ENCODE data around the gene SAMD3. TPM values are rescaled to one million over a fixed set of nuclear protein-coding genes. Genes with fewer than 3 reads are reported as not detected.
"Not testable (repeated sequence)": the region's sequence is repeated elsewhere in the genome, so short reads cannot be mapped to it uniquely, and the experiment has no call there.

SAMD3 gene
- total RNA-seq, 2 donors from 2014 or later, result 2.0 TPM

DNA sequence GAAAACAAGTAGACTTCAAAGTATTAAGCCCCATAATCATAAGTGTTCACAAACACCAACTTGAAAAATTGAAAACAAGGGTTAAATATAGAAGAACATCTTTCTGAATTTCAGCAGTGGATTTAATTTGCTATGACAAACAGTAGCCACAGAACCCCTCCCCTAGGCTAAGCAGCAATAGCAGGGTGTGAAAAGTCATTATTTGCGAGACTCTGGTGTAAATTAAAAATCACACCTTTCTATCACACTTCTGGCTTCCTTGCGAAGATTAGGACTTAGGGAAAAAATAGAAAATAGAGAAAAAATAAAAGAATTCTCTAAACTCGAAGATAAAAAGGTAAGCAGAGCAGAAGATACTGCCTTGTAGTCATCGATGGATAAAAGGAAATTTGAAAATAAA is 6.1 kb downstream of the SAMD3 start:
- DNase-seq, result no peak
- intact Hi-C loops (cut with DNase I, micrococcal nuclease), result no loop called here
- no peak for ATAC-seq

DNA sequence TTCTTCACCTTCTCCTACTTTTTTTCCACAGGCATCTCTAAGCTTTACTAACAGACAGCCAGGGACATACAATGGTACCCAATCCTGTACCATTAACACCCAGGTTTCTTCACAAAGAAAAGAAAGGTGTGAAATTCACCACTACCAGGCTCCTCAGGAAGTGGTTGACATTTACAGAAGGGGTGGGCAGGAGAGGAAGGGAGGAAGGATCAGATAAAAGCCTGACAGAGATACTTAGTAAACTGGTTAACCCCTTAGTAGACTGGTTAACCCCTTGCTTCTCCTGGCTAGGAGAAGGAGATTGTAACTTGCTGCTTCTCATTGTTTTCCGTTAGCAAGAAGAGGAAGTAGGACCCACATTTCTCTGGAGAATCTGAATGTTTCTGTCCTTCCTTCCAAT is 7.2 kb downstream of the SAMD3 start:
- DNase-seq, result no peak
- no peak for ATAC-seq
- intact Hi-C loops (cut with DNase I, micrococcal nuclease), result no loop called here

DNA sequence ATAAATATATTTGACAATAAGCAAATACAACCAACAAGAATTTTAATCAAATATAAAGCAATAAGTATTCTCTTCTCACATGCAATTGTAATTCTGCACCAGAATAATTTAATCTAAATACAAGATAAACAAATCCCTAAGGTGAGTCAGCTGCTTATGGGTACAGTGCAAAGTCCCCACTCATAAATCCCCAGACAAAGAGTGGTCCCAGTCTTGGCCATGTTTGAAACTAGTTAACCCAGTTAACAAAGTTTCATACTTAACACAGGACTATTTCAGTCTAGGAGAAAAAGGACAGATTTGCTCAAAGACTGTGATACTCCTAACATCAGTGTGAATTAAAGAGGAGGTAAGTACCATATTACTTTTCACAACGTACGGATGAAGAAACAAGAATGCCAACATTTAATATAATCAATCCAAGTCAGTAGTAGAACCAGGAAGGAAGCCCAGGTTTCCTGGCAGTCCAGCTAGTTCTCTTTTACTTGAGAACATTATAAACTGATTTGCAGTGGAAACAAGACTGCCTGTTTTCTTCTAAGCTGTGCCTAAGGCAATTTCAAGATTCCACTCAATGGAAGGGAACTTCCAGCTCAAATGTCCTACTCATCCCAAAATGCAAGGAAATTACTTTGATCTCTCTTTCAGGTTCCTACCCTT is 10.4 kb downstream of the SAMD3 start:
- DNase-seq (no peak), ATAC-seq (peak; percentile 86)
- intact Hi-C loops (cut with DNase I, micrococcal nuclease), result no loop called here

DNA sequence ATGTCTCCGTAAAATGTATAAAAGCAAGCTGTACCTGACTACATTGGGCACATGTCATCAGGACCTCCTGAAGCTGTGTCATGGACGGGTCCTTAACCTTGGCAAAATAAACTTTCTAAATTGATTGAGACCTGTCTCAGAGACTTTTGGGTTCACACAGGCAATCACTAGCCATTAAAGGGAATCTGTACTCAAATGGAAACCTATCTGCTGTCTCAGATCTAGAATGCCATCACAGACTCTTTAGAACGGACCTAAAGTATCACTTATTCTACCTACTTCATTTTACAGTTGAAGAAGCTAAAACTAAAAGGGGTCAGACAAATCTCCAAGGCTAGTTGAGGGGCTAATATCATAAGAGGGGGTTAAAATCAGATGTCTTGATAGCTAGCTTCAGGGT is 11.1 kb downstream of the SAMD3 start:
- DNase-seq (no peak), ATAC-seq (no peak)
- intact Hi-C loops (cut with DNase I, micrococcal nuclease), result no loop called here

DNA sequence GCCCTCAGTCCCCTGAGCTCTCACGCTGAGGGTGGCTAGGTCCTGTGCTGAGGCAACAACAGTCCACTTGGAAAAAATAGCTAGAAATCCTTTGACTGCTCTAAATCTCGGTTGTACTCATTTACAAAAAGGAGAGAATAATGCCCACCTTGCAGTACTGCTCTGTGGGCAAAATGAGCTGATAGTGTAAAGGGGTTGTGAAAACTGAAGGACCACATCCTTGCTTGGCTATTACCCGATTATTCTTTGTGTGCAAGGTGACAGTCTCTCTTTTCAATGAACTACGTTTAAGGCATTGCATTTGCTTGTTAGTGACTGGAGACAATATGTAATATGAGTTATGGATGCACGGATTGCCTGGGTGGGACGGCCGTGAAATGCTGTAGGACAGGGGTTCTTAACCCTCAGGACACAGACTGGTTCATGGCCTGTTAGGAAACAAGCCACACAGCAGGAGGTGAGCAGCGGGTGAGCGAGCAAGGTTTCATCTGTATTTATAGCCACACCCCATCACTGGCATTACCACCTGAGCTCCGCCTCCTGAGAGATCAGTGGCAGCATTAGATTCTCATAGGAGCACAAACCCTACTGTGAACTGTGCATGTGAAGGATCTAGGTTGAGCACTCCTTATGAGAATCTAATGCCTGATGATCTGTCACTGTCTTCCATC is 14.6 kb downstream of the SAMD3 start:
- ATAC-seq, result no peak
- no peak for DNase-seq
- intact Hi-C loops (cut with DNase I, micrococcal nuclease), result no loop called here

DNA sequence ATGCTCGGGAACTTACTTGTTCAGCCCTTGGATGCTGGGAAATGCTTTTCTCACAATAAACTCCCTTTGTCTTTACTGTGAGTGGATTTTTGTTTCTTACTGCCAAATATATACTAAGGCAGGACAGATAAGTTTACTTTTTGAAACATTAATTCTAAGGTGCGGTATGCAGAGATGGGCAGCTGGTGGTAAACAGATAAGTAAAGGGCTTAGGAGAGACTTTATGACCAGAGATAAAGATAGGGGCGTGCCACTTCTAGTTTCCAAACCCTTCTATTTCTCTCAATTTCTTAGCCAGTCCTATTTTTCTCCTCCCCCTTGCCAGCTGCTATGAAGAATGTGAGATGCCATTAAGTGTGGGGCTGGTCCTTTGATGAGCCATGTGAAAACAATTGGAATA is 16.3 kb downstream of the SAMD3 start:
- DNase-seq (no peak), ATAC-seq (no peak)
- intact Hi-C loops (cut with DNase I, micrococcal nuclease), result no loop called here

DNA sequence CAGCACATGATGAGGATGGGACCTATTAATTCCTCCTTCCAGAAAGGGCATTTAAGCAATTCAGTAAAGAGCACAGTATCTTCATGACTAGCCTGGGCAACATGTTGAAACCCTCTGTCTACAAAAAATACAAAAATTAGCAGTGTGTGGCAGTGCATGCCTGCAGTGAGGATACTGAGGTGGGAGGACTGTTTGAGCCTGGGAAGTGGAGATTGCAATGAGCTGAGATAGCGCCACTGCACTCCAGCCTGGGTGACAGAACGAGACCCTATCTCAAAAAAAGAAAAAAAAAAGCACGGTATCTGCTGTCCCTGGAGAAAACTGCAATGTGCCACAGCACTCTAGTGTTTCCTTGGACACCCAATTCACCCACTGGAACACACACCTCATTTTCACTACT is 18.4 kb downstream of the SAMD3 start:
- intact Hi-C loops (cut with DNase I, micrococcal nuclease), result no loop called here
- ATAC-seq (no peak), DNase-seq (no peak)

DNA sequence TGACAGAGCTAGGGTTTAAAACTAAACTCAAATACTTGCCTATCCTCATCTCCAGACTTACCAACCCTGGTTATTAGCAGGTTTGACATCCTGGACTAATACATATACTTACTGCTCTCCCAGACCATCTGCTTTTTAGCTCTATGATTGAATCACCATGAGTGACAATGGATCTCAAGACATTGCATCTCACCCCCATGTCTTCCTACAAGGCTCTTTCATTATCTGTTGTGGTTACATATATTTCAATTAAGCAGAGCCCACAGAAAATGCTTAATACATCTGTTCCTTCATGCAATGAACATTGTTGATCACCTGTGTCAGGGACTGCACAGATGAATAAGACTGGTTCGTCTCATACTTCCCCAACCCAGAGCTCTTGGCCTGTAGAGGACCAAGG is 19.4 kb downstream of the SAMD3 start:
- DNase-seq (no peak), ATAC-seq (no peak)
- intact Hi-C loops (cut with DNase I, micrococcal nuclease), result no loop called here

DNA sequence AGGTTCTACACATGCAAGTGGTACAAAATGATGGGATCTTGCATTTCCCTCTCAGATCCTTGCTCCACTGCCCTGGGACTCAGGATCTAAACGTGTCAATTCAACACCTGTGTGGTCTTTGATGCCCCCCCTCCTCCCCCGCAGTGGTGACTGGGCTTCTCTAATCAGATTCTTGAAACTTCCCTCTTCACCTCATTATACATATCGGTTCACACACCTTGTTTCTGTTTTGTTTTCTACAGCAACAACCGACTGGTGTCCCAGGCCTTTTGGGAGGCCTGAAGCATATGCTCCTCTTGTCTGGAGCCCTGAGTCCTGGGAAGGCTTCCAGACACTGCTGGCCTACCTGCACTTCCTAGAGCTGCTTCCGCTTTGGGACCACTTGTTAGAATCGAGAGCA is 20.0 kb downstream of the SAMD3 start:
- intact Hi-C loops (cut with DNase I, micrococcal nuclease), result no loop called here
- DNase-seq (peak in 1 of 2 donors; percentile 10), ATAC-seq (no peak)

DNA sequence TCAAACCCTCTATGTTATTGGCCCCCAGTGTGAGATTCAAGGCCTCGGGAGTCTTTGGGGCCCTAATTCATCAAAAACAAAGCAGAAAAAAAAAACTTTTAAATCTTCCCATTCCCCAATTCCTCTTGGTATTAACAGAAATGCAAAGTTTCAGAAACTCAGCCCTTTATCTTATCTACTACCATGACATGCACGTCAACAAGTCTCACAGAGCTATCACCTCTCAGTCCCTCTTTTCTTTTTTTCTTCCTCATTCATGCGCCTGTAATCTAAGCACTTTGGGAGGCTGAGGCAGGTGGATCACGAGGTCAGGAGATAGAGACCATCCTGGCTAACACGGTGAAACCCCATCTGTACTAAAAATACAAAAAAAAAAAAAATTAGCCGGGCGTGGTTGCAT is 22.7 kb downstream of the SAMD3 start:
- intact Hi-C loops (cut with DNase I, micrococcal nuclease), result no loop called here
- ATAC-seq (no peak), DNase-seq (no peak)

DNA sequence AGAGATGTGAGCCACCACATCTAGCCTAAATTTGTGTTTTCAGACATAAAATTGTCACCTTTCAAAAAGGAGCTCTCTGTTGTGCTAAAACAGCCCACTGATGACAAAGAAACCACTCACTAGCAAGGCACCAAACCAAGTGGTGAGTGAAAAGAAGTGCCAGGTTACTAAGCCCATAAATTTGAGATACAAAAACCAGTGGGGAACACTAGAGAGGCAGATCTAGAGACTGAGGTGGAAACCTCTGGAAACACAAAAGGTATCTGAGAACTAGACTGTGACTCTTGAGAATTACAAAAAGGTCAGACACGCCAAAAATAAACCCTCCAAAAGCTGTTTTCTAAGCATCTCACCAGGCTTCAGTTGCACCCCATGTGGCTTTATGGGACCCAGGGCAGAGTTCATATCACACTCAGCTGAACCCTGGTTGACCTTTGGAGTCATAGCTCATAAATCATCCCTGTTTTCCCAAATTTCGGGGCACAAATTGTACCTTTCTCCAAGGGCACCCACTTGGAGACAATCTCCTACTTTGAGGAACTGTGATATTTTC is 24.2 kb downstream of the SAMD3 start:
- no peak for DNase-seq
- ATAC-seq, result no peak
- intact Hi-C loops (cut with DNase I, micrococcal nuclease), result no loop called here

DNA sequence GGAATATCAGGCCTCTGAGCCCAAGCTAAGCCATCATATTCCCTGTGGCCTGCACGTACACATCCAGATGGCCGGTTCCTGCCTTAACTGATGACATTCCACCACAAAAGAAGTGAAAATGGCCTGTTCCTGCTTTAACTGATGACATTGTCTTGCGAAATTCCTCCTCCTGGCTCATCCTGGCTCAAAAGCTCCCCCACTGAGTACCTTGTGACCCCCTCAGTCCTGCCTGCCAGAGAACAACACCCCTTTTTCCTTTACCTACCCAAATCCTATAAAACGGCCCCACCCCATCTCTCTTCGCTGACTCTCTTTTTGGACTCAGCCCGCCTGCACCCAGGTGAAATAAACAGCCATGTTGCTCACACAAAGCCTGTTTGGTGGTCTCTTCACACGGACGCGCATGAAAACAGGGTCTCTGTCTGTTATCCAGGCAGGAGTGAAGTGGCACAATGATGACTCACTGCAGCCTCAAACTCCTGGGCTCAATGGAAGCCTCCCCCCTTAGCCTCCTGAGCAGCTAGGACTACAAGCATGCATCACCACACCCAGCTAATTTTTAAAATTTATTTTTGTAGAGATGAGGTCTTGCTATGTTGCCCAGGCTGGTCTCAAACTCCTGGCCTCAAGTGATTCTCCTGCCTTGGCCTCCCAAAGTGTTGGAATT is 24.8 kb downstream of the SAMD3 start:
- DNase-seq; ATAC-seq; intact Hi-C loops (cut with DNase I, micrococcal nuclease): not testable (repeated sequence)

DNA sequence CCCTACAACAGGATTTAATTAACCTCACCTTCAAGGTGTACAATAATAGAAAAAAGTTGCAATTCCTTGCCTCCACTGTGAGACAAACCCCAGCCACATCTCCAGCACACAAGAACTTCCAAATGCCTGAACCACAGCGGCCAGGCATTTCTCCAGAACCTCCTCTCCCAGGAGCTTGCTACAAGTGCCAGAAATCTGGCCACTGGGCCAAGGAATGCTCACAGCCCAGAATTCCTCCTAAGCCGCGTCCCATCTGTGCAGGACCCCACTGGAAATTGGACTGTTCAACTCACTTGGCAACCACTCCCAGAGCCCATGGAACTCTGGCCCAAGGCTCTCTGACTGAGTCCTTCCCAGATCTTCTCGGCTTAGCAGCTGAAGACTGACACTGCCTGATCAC is 28.3 kb downstream of the SAMD3 start:
- ATAC-seq; DNase-seq; intact Hi-C loops (cut with DNase I, micrococcal nuclease): not testable (repeated sequence)

DNA sequence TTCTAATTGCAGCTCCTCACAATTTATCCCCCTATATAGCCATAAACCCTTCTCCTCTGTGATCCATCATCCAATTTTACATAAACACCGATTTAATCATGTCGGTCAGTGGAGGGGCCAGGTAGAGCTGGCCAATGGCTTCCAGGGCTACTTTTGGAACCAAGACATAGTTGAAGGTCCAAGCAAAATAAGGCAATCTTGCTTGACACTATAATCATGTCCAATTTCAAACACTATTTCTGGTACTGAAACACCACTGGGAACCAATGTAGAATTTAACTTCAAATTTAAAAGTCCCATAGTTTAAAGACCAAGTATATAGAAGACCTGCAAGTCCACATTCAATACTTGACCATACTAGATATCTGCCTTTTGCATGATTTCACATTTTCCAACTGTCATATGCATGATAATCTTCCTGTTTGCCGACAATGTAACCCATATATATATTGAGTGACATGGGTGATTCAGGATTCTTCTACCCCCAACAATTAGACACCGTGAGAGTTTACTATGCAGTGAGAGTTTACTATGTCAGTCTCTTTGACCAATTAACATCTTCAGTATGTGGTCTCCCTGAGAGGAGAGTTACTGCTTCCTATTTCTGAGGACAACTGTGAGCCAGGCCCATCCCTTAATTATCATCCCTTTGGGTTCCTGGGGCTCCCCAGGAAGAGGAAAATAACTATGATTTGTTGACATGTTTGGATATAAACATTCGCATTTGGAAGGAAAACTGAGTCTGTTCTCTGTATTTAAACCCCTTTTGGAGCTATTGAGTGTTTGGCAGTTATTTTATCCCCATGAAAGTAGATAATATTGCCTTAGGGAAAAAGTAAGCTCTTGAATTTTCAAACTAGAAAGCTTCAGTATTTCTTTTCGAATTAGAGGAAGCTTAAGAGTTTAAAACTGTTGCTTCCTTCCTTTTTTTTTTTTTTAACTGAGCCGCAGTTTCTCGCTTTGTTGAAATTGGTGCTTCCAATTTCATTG is 31.8 kb downstream of the SAMD3 start:
- ATAC-seq (no peak), DNase-seq (no peak)
- intact Hi-C loops (cut with DNase I, micrococcal nuclease), result no loop called here

DNA sequence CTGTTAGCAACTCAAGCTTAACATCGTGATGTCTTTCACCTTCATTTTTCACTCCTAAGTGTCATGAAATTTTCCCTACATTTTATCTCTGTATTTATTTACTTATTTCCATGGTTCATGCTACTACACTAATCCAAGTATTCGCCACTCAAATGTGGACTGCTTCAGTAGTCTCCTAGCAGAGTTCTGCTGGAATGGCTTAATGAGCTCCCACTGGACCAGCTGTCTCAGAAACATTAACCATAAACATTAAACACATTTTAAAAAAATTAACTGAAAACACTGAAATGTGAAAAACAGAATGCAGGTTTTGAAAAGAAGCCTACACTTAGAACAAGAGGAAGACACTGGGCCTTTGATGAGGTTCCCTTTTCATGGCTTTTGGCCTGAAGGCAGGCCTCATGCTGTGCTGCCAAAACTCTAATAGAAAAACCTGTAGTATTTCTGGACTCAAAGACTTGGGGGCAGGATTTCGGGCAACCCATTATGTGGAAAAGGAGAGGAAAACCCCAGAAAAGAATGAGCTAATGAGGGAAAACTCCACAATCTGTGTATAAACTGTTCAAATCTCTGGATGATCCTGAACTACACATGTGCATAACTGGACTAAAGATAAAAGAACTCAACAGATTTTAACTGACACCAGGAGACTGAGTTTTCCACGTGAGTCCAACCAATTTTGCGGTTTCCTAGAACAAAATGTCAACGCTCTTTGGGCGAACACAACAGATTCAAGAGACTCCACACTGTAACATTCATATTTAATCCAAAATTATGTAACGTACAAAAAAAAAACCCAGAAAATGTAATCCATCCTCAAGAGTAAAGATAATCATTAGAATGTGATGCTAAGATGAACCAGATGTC is 33.0 kb downstream of the SAMD3 start:
- no peak for DNase-seq
- intact Hi-C loops (cut with DNase I, micrococcal nuclease), result no loop called here
- no peak for ATAC-seq

DNA sequence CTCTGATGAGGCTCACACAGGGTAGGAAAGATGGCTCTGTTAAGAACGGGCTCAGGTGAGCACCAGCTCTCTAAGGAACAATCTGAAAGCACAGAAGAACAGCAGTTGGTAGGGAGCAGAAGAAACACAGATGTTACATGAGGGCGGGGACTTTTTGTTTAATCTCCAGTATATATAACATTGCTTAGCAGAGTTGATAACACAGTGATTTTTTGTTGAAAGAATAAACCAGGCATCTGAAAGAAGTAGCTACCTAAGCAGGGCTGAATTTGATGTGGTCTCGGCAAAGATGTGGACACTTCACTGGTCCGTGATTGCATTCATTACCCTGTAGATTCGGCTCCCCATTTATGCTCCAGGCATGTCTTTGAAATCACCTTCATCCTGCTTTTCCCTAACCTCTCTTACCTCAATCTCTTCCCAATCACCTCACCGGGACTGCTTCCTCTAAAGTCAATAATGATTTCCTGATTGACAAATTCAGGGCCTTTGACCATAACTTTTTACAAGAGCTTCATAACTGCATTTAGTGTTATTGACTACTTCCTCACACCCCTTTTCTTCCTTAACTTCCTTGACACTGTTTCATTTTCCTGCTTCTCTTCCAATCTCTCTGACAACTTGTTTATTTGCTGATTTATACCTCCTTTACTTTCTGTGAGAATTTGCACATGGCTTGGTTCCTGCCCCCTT is 34.4 kb downstream of the SAMD3 start:
- no peak for DNase-seq
- intact Hi-C loops (cut with DNase I, micrococcal nuclease), result no loop called here
- peak; percentile 67 for ATAC-seq

DNA sequence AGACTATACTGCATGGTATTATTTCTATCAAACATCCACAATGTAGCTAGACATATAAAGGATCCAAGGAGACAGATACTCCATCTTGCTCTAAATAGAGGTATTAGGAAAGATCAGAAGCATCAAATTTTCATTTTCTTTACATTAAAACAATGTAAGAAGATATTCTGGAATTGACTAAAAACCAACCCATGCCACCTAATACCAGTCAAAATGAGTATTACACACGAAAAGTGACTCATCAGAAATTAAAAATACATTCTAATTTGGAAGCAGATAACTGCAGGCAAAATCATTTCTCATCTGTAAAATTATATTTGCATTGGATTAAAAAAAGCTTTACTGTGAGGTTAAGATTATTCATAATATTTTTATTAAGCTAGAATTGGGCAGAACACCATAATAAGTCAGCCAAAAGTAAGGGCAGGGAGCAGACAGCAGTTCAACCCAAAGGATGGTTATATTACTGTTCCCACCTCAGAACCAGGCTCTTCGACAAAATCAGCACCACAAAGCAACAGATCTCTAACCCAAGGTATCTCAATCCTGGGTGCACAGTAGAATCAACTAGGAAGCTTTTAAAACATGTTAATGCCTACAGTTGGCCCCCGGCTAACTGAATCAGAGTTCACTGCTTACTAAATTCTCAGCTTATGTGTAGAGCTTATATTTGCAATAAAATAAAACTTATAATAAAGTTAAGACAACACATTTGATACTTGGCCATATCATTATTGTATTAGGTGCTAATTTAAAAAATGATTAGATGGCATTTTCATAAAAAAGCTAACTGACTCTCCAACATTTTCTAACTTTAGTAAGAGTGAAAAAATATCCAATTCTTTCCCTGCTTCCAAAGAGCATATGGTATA is 35.2 kb downstream of the SAMD3 start:
- ATAC-seq, result no peak
- no peak for DNase-seq
- intact Hi-C loops (cut with DNase I, micrococcal nuclease), result no loop called here
